Stimulated activated naive CD8-positive, alpha-beta T cell treated with anti-CD3 and anti-CD28 coated beads, Interleukin-15, Interleukin-2, amounts not matched to agents 100 U/mL and 50 U/mL, for 24 hours (primary cell): ENCODE data around the gene STRN4.
"Not testable (repeated sequence)": the region's sequence is repeated elsewhere in the genome, so short reads cannot be mapped to it uniquely, and the experiment has no call there.

Experiments used
- ATAC-seq: fragments of 150-1000 bp; cut with Tn5 transposase; one replicate; pipeline ENCODE4 v1.10.0; 2021
- DNase-seq: peaks from one replicate; pipeline ENCODE4 v3.0.0; 2021

The STRN4 gene

GRCh38 chr19:46772170-46773017 is 26.1 kb upstream of the STRN4 start:
- no peak for DNase-seq
- ATAC-seq = no peak

- not testable (repeated sequence) for DNase-seq, ATAC-seq
These were observed 22.5 kb upstream of the STRN4 start for GRCh38 chr19:46768746-46769145.

- peak; percentile 85 for ATAC-seq
- DNase-seq = peak; percentile 70
These were observed 20.5 kb upstream of the STRN4 start for GRCh38 chr19:46766569-46767317.

GRCh38 chr19:46764817-46765291 is 18.6 kb upstream of the STRN4 start:
- ATAC-seq (no peak), DNase-seq (no peak)

- ATAC-seq (no peak), DNase-seq (no peak)
These were observed 16.1 kb upstream of the STRN4 start for GRCh38 chr19:46762245-46762890.

- ATAC-seq = no peak
- no peak for DNase-seq
These were observed 15.2 kb upstream of the STRN4 start for GRCh38 chr19:46761418-46761831.

- not testable (repeated sequence) for ATAC-seq, DNase-seq
These were observed 14.6 kb upstream of the STRN4 start for GRCh38 chr19:46760897-46761296.

GRCh38 chr19:46760363-46760762 is 14.1 kb upstream of the STRN4 start:
- DNase-seq (no peak), ATAC-seq (no peak)

GRCh38 chr19:46759817-46760333 is 13.6 kb upstream of the STRN4 start:
- ATAC-seq = no peak

GRCh38 chr19:46759206-46759605 is 13.0 kb upstream of the STRN4 start:
- no peak for ATAC-seq

More at GRCh38 chr19:46759817-46760333, 13.6 kb upstream of the STRN4 start:
- no peak for DNase-seq

GRCh38 chr19:46756544-46756888 is 10.3 kb upstream of the STRN4 start:
- ATAC-seq (no peak), DNase-seq (no peak)

More at GRCh38 chr19:46759206-46759605, 13.0 kb upstream of the STRN4 start:
- DNase-seq = no peak

GRCh38 chr19:46755853-46756543 is 9.7 kb upstream of the STRN4 start:
- no peak for ATAC-seq

GRCh38 chr19:46755077-46755852 is 9.0 kb upstream of the STRN4 start:
- ATAC-seq = no peak
- DNase-seq = no peak

More at GRCh38 chr19:46755853-46756543, 9.7 kb upstream of the STRN4 start:
- DNase-seq = no peak

- peak; percentile 76 for DNase-seq
- ATAC-seq = peak; percentile 76
These were observed 7.3 kb upstream of the STRN4 start for GRCh38 chr19:46753420-46754155.

GRCh38 chr19:46748325-46749109 is 2.3 kb upstream of the STRN4 start:
- ATAC-seq = no peak
- peak; percentile 89 for DNase-seq

GRCh38 chr19:46745521-46746280 is 549 bp downstream of the STRN4 start, which contains the start of gene FKRP:
TSS of gene FKRP (plus strand) at chr19:46746057. CDS start at chr19:46755451, 9,394 bp downstream.
- DNase-seq (peak; percentile 57), ATAC-seq (peak; percentile 55)

- ATAC-seq = no peak
These were observed 1.2 kb downstream of the STRN4 start for GRCh38 chr19:46745030-46745429.

GRCh38 chr19:46744005-46744691 is 2.1 kb downstream of the STRN4 start:
- DNase-seq = no peak
- ATAC-seq = no peak

More at GRCh38 chr19:46745030-46745429, 1.2 kb downstream of the STRN4 start:
- DNase-seq = no peak
